Hematopoietic multipotent progenitor cell treated with erythropoietin and hydrocortisone succinate and interleukin-3 and kit ligand, for 15 days (in vitro differentiated cells): ENCODE data around the gene SPATC1L.
A peak's percentile ranks its signal among the peaks of the same experiment; 100 is the strongest.
"Not testable (repeated sequence)": the region's sequence is repeated elsewhere in the genome, so short reads cannot be mapped to it uniquely, and the experiment has no call there.

Source experiments
- DNase-seq: peaks from one replicate; pipeline ENCODE4 v3.0.0-alpha.2; 2015; ENCODE audit warnings: low spot score

The SPATC1L gene

DNA sequence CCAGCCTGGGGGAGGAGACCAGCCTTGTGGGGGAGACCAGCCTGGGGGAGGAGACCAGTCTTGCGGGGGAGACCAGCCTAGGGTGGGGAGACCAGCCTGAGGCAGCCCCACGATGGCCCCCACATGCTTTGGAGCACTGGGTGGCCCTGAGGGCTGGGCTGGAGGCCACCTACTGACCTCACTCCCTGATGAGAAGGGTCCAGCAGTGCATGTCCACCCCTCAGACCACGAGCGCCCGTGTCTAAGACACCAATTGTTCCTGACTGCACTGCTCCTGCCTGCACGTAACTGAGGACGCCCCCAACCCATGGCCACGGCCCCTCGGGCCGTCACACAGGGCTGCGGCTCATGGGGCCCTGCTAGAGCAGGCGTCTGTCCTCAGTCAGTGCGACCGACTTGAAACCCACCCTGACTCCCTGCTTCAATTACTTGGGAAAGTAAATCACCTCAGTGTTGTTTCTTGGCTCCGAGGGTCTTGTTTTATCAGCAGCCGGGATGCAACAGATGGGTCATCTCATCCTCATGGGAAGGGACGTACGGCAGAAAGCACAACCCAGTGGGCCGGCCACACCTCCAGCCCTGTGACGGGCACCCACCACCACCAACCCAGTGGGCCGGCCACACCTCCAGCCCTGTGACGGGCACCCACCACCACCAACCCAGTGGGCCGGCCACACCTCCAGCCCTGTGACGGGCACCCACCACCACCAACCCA is at the start of gene SPATC1L:
Gene SPATC1L (minus strand): TSS at position 550 of the 715 bp plus-strand sequence. CDS start 1,643 bp downstream, outside the sequence.
- peak; percentile 28 for DNase-seq

DNA sequence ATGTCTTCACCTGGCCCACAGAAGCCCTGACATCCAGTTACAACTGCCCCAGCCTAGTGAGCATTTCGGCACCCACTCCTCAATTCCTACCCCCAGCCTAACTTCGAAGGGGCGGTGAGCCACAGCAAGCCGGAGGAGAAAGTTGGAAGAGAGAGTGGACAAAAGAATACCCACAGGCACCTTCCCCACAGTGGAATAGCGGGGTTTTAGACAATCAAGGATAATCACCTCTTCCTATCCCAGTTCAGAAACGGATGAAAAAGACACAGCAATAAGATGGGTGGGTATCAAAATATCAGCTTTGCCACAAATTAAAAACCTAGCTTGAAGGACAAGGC is 45.6 kb upstream of the SPATC1L start:
- DNase-seq = no peak

GRCh38 chr21:46229133-46229922 is 45.1 kb upstream of the SPATC1L start:
- DNase-seq = no peak

GRCh38 chr21:46228345-46229051 is 44.2 kb upstream of the SPATC1L start, which contains the start of gene LSS:
LSS (minus strand) TSS chr21:46228774; CDS start chr21:46228745, 29 bp downstream.
- peak; percentile 98 for DNase-seq

- DNase-seq = peak; percentile 32
These were observed 43.6 kb upstream of the SPATC1L start for GRCh38 chr21:46227811-46228344.

- peak; percentile 59 for DNase-seq
These were observed 42.8 kb upstream of the SPATC1L start for GRCh38 chr21:46226920-46227599.

DNA sequence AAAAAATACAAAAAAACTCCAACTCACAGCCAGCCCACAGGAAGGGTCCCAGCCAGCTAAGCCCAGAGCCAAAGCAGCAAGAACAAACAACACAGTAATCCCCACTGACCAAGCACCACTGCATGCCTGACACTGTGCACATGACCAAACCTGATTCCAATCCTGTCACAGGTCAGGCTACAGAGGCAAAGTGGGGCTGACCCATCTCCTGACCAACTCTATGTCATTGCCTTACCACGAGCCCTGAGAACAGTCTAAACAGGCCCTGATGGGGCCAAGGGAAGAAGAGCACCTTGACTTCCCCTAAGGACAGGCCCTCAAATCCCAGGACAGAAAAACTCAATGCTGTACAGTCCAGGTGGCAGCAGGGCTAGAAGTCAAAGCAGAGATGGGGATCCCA is 41.9 kb upstream of the SPATC1L start:
- no peak for DNase-seq

- DNase-seq = not testable (repeated sequence)
These were observed 39.4 kb upstream of the SPATC1L start for GRCh38 chr21:46223661-46224060.

DNA sequence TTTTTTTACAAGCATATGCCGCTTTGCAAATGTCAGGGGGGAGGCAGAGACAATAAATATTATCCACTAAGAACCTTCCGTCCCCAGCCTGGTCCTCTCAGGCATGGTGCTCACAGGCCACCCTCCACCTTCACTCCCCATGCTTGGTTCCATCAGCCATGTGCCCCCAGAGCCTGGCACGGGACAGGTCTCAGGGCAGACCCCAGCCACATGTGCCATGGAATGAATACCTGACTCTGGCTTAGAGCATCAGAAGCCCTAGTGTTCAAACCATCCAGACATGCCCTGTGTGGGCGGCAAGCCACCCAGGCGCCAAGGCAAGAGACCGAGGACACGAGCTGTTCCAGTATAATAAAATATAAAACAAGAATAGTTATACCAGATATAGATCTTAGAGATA is 39.0 kb upstream of the SPATC1L start:
- DNase-seq = no peak

GRCh38 chr21:46222436-46223116 is 38.3 kb upstream of the SPATC1L start:
- no peak for DNase-seq

- DNase-seq = no peak
These were observed 37.6 kb upstream of the SPATC1L start for GRCh38 chr21:46221664-46222435.

DNA sequence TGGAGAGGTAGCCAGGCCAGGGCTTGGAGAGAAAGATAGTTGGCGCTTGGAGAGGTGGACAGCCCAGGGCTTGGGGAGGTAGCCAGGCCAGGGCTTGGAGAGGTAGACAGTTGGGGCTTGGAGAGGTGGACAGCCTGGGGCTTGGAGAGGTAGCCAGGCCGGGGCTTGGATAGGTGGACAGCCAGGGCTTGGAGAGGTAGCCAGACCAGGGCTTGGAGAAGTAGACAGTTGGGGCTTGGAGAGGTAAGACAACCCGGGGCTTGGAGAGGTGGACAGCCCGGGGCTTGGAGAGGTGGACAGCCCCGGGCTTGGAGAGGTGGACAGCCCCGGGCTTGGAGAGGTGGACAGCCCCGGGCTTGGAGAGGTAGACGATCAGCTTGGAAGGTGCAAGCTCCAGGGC is 36.6 kb upstream of the SPATC1L start:
- DNase-seq = no peak

DNA sequence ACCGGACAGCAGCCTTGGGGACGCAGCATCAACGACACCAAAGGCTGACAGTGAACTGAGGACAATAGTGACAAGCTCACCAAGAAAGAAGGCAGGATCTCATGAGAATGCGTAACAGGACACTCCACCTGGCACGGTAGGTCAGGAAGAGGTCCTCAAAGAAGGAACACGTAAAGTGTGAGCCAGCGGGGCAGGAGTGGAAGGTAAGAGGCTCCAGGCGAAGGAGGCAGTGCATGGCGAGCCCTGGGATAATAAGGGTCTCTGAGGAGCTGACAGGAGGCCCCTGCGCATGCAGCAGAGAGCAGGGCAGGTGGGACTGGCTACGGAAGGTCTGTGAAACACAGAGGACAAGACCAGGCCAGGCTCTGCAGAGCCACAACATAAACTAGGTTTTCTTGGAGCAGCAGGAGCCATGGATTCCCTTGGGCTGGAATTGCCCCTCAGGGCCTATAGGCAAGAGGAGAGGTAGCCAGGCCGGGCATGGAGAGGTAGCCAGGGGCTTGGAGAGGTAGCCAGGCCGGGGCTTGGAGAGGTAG is 36.1 kb upstream of the SPATC1L start:
- no peak for DNase-seq

- DNase-seq = no peak
These were observed 35.5 kb upstream of the SPATC1L start for GRCh38 chr21:46219591-46220239.

DNA sequence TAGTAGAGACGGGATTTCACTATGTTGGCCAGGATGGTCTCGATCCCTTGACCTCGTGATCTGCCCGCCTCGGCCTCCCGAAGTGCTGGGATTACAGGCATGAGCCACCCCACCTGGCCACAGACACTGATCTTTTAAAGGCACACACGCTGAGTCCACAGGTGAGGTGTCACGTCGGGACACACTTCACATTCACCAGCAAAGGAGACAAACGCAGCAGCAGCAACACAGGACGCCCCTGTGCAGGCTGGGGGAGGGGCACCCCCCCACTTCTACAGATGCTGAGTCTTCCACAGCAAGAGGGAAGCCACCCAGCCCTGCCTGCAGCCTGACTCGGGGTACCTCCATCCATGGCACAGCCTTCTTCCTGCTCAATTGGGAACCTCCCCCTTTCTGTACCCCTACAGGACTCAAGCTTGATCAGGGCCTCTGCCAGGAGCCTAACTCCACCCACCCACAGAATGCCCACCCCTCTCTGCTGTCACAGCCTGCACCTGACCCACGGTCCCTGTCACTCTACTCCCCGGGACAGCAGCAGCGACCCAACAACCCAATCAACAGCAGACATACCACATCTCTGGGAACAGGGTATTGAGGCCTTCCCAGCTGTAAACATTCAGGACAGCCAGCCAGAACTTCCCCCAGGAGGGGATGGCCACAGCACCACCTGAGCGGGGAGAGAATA is 34.8 kb upstream of the SPATC1L start:
- no peak for DNase-seq

DNA sequence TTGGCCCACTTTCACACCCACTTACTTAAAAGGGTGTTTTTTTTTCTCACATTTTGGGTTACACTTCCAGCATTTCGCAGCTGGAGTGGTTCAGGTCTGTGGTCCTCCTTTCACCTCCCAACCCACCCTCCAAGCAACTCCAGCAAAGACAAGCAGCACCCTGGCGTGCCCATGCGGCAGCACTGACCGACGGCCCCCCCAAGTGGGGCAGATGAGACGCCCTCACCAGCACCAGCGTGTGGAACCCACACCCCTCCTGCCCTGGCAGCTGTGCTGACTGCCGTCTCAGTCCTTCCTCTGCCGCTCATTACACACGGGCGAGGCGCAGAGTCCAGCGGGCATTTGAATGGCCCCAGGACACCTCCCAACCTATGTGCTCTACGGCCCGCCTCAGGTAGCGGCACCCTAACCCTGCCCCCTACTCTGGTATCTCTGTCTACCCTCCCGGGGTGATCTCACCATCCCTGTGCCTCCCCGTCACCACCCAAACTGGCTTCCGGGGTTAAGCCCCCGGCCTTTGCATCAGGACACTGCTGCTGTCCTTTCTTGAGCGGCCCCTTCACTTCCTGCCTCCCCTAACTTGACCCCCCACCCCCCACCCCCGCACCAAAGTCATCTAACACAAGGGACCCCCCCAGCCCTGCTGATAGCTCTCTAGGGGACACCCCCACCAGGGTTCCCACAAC is 33.4 kb upstream of the SPATC1L start:
- no peak for DNase-seq

GRCh38 chr21:46216132-46216747 is 32.0 kb upstream of the SPATC1L start:
- no peak for DNase-seq
